Progenitor cell of endocrine pancreas (in vitro differentiated cells): ENCODE results near the gene MARK4. TPM values are rescaled to one million over a fixed set of nuclear protein-coding genes. Genes with fewer than 3 reads are reported as not detected.
A peak's percentile ranks its signal among the peaks of the same experiment; 100 is the strongest.

Experiments
- DNase-seq: peaks from one replicate; pipeline ENCODE4 v3.0.0; 2021; ENCODE audit warnings: low spot score; ENCODE audit not compliant: unreplicated experiment
- H3K27ac Mint-ChIP-seq: 2 replicates; pipeline ENCODE4 v1.8.0; 2021; ENCODE audit warnings: mild to moderate bottlenecking, moderate library complexity, mixed read lengths
- H3K27me3 Mint-ChIP-seq: 2 replicates; pipeline ENCODE4 v1.8.0; 2021; ENCODE audit warnings: mixed read lengths
- H3K36me3 Mint-ChIP-seq: 2 replicates; pipeline ENCODE4 v1.8.0; 2022; ENCODE audit warnings: mixed read lengths; ENCODE audit not compliant: insufficient read depth
- H3K4me1 Mint-ChIP-seq: 2 replicates; pipeline ENCODE4 v1.8.0; 2021; ENCODE audit warnings: low read depth, mixed read lengths
- H3K4me3 Mint-ChIP-seq: 2 replicates; pipeline ENCODE4 v1.8.0; 2021; ENCODE audit warnings: low read depth, mild to moderate bottlenecking, moderate library complexity, mixed read lengths
- H3K9me3 Mint-ChIP-seq: 2 replicates; pipeline ENCODE4 v1.8.0; 2021; ENCODE audit warnings: low read depth, mixed read lengths
- CTCF ChIP-seq: fragments of 200-600 bp; sonication (generic); IDR thresholded peaks from one replicate; pipeline ENCODE4 v1.5.0; 2021; ENCODE audit warnings: antibody characterized with exemption, mild to moderate bottlenecking; ENCODE audit not compliant: unreplicated experiment
- total RNA-seq: library from RNA; stranded (reverse); gene quantifications from 2 replicates; pipeline ENCODE4 v1.2.1, GENCODE V29; 2021

The MARK4 gene
- total RNA-seq, 1 donor from 2014 or later = 60.4 TPM

DNA sequence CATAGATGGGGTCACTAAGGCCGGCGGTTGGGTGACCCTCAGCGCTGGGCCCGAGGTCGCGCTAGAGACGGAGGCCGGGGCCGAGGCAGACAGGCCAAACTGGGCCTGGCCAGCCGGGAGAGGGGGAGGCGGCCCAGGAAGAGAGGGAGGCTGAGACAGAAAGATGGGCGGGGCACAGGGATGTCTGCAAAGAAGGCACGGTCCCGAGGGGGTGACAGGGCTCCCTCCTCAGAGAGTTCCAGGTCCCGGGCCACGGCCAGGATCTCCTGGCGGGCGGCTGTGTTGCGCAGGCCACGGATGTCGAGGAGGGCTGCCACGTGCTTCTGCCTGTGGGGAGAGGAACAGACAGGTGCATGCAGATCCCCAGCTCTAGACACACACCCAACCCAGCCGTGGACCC is 38.0 kb upstream of the MARK4 start:
- no peak overlapping the region for H3K4me3 Mint-ChIP-seq
- peaks cover 6% of the 10 kb centered on the region for H3K4me1 Mint-ChIP-seq
- H3K27me3 Mint-ChIP-seq = peaks cover 48% of the 10 kb centered on the region
- no peak for DNase-seq
- no peak overlapping the region for H3K27ac Mint-ChIP-seq
- no peaks in the 10 kb centered on the region for H3K9me3 Mint-ChIP-seq
- H3K36me3 Mint-ChIP-seq = no peaks in the 10 kb centered on the region
- TF ChIP-seq CTCF = no peak

DNA sequence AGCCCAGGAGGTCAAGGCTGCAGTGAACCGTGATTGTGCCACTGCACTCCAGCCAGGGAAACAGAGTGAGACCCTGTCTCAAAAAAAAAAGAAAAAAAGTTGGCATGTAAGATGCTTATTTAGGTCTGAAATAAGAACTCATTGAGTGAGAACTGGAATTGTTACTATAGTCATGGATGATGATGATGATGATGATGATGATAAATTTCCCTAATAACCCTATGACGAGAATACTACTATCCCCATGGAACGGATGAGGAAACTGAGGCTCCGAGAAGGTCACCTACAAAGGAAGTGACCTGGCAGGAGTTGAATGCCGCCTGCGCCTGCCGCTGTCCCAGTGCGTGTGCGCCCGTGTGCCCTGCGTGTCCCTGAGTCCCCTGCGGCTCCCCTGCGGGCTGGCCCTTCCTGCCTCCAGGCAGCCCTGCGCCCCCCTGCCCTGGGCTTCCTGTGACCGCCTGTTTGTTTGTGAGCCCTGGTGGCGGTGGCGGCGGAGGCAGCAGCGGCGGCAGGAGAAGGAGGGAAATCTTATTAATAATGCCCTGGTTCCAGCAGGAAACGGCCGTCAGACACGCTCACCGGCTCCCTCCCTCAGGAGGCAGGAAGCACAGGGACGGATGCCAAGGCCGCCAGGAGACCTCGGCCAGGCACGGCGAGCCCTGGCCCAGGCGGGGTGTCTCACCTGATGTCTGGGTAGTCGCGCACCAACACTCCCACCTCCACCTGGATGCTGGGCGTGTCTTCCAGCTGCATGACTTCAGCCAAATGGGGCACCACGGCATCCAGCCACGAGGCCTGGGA is 35.5 kb upstream of the MARK4 start:
- no peak overlapping the region for H3K4me3 Mint-ChIP-seq
- peaks cover 65% of the 10 kb centered on the region for H3K27me3 Mint-ChIP-seq
- H3K9me3 Mint-ChIP-seq = no peaks in the 10 kb centered on the region
- no peak for TF ChIP-seq CTCF
- H3K4me1 Mint-ChIP-seq = peaks cover 6% of the 10 kb centered on the region
- peak; percentile 27 for DNase-seq
- H3K27ac Mint-ChIP-seq = no peak overlapping the region
- H3K36me3 Mint-ChIP-seq = no peaks in the 10 kb centered on the region

DNA sequence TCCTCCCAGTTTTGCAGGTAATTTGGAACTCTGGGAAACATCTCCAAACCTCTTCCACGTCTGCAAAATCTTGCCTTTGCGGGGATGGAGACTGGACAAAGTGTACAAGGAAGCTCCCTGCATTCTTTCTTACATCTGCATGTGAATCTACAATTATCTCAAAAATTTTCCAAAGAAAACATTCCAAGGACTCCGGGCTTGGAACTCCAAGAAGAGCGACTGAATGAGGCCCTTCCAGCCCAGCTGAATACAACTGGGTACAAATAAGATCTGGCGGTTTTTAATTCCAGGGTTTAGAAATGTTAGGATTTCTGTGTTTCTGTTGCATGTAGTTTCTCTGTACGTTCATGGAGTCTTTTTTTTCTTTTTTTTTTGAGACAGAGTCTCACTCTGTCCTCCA is 34.4 kb upstream of the MARK4 start:
- TF ChIP-seq CTCF = no peak
- H3K36me3 Mint-ChIP-seq = no peaks in the 10 kb centered on the region
- no peak for DNase-seq
- peaks cover 3% of the 10 kb centered on the region for H3K4me1 Mint-ChIP-seq
- peaks cover 68% of the 10 kb centered on the region for H3K27me3 Mint-ChIP-seq
- no peak overlapping the region for H3K27ac Mint-ChIP-seq
- no peaks in the 10 kb centered on the region for H3K9me3 Mint-ChIP-seq
- no peak overlapping the region for H3K4me3 Mint-ChIP-seq

- H3K9me3 Mint-ChIP-seq = no peaks in the 10 kb centered on the region
- H3K27ac Mint-ChIP-seq = no peak overlapping the region
- H3K4me1 Mint-ChIP-seq = peaks cover 3% of the 10 kb centered on the region
- TF ChIP-seq CTCF = no peak
- H3K36me3 Mint-ChIP-seq = no peaks in the 10 kb centered on the region
- H3K27me3 Mint-ChIP-seq = peaks cover 75% of the 10 kb centered on the region
- no peak overlapping the region for H3K4me3 Mint-ChIP-seq
- no peak for DNase-seq
These were observed 33.7 kb upstream of the MARK4 start for GRCh38 chr19:45217193-45217956.

GRCh38 chr19:45217957-45218334 is 33.1 kb upstream of the MARK4 start:
- no peaks in the 10 kb centered on the region for H3K36me3 Mint-ChIP-seq
- no peak overlapping the region for H3K27ac Mint-ChIP-seq
- no peak for DNase-seq
- peaks cover 81% of the 10 kb centered on the region for H3K27me3 Mint-ChIP-seq
- no peak for TF ChIP-seq CTCF
- peaks cover 3% of the 10 kb centered on the region for H3K4me1 Mint-ChIP-seq
- no peak overlapping the region for H3K4me3 Mint-ChIP-seq
- no peaks in the 10 kb centered on the region for H3K9me3 Mint-ChIP-seq
